RWPE1 (cell line): ENCODE results near the gene MED7.

Experiments
- CTCF ChIA-PET: fragments of 350-600 bp; sonication (Branson Sonifier 250); formaldehyde crosslinking; extraction: SDS; loops from one replicate; lab custom pipeline; 2021; lab: Yijun Ruan, JAX
- POLR2A ChIA-PET: fragments of 400-600 bp; formaldehyde crosslinking; extraction: SDS; loops from one replicate; lab custom pipeline; 2020; ENCODE audit warnings: antibody characterized with exemption; ENCODE audit not compliant: low non-redundant PET; lab: Yijun Ruan, JAX
- DNase-seq: peaks from one replicate; pipeline ENCODE4 v3.0.0; 2012; ENCODE audit warnings: low spot score
- H3K27ac ChIP-seq: fragments of 450-650 bp; 2 replicates; pipeline ENCODE4 v1.5.1; 2017
- CTCF ChIP-seq: fragments of 450-650 bp; conservative IDR thresholded peaks from 2 replicates; pipeline ENCODE4 v1.5.1; 2017; ENCODE audit warnings: low read depth, mild to moderate bottlenecking

MED7 gene

GRCh38 chr5:157184117-157184670 lies 41.5 kb upstream of the MED7 start:
- ChIA-PET CTCF (interaction anchor here (0.6 kb wide), 1 partner anchor 321 kb away, joined by 3 read pairs; no protein-coding TSS in a partner anchor), POLR2A (no interaction called here)
- TF ChIP-seq CTCF = no peak
- H3K27ac ChIP-seq = no peak overlapping the region
- no peak for DNase-seq

GRCh38 chr5:157182143-157182757 lies 39.6 kb upstream of the MED7 start:
- POLR2A ChIA-PET = no interaction called here
- TF ChIP-seq CTCF = no peak
- no peak for DNase-seq
- H3K27ac ChIP-seq = no peak overlapping the region
- CTCF ChIA-PET = interaction anchor here (0.5 to 0.7 kb wide), 2 partner anchors 19 to 25 kb away, joined by 3 read pairs; no protein-coding TSS in a partner anchor

GRCh38 chr5:157180374-157181264 lies 38.0 kb upstream of the MED7 start, which contains the start of gene ITK:
Gene ITK, plus strand, starts transcription at chr5:157180840. Its CDS starts 138 bp downstream, at chr5:157180978.
- no peak for TF ChIP-seq CTCF
- DNase-seq = no peak
- no peak within 1 kb of the TSS for H3K27ac ChIP-seq
- CTCF ChIA-PET = interaction anchor here (0.6 kb wide), 1 partner anchor 28 kb away, joined by 3 read pairs; no protein-coding TSS in a partner anchor
- POLR2A ChIA-PET = no interaction called here

- no peak for TF ChIP-seq CTCF
- POLR2A ChIA-PET = no interaction called here
- CTCF ChIA-PET = no interaction called here
- H3K27ac ChIP-seq = no peak overlapping the region
- no peak for DNase-seq
Observed at GRCh38 chr5:157178966-157179365, 36.3 kb upstream of the MED7 start.

GRCh38 chr5:157177953-157178352 lies 35.3 kb upstream of the MED7 start:
- H3K27ac ChIP-seq = no peak overlapping the region
- CTCF ChIA-PET = no interaction called here
- DNase-seq = no peak
- no peak for TF ChIP-seq CTCF
- POLR2A ChIA-PET = no interaction called here

GRCh38 chr5:157175071-157175612 lies 32.5 kb upstream of the MED7 start:
- CTCF ChIA-PET = no interaction called here
- no peak for TF ChIP-seq CTCF
- POLR2A ChIA-PET = no interaction called here
- H3K27ac ChIP-seq = no peak overlapping the region
- DNase-seq = no peak
